Measurements from ENCODE around the gene SYT13.

Gene SYT13

GRCh38 chr11:45290586-45290985 lies 4.4 kb upstream of the SYT13 start:
- TF ChIP-seq TSHZ2 (CRISPR knock-in tag; IDR thresholded peaks at IDR 0.05) (no peak), GLIS3 (CRISPR knock-in tag; IDR thresholded peaks at IDR 0.05) (no peak), RARB (CRISPR knock-in tag; IDR thresholded peaks at IDR 0.05) (no peak), ZC3H10 (CRISPR knock-in tag; IDR thresholded peaks at IDR 0.05) (no peak), ISL1 (CRISPR knock-in tag; IDR thresholded peaks at IDR 0.05) (no peak), TCF4 (CRISPR knock-in tag; IDR thresholded peaks at IDR 0.05; ENCODE audit: borderline replicate concordance) (no peak), SNAI2 (CRISPR knock-in tag; IDR thresholded peaks at IDR 0.05) (no peak), ZFP3 (CRISPR knock-in tag; IDR thresholded peaks at IDR 0.05) (no peak), POU6F1 (CRISPR knock-in tag; IDR thresholded peaks at IDR 0.05; ENCODE audit: borderline replicate concordance, low read depth) (no peak), ZNF565 (CRISPR knock-in tag; conservative IDR thresholded peaks at IDR 0.05; ENCODE audit: low read depth) (no peak), CSRNP3 (CRISPR knock-in tag; IDR thresholded peaks at IDR 0.05) (no peak), CSDC2 (CRISPR knock-in tag; IDR thresholded peaks at IDR 0.05) (no peak), BACH2 (CRISPR knock-in tag; IDR thresholded peaks at IDR 0.05; ENCODE audit: borderline replicate concordance) (no peak), ZNF8 (CRISPR knock-in tag; IDR thresholded peaks at IDR 0.05) (no peak), PPARA (CRISPR knock-in tag; IDR thresholded peaks at IDR 0.05; ENCODE audit: borderline replicate concordance) (no peak), ESRRG (CRISPR knock-in tag; IDR thresholded peaks at IDR 0.05) (no peak), PATZ1 (CRISPR knock-in tag; IDR thresholded peaks at IDR 0.05; ENCODE audit: borderline replicate concordance) (no peak), ZNF70 (CRISPR knock-in tag; IDR thresholded peaks at IDR 0.05) (no peak)
- ATAC-seq = no peak

- ATAC-seq = no peak
Measured at GRCh38 chr11:45289369-45289768, 3.2 kb upstream of the SYT13 start.

GRCh38 chr11:45288339-45288738 lies 2.2 kb upstream of the SYT13 start:
- no peak for TF ChIP-seq RARB (CRISPR knock-in tag; IDR thresholded peaks at IDR 0.05)
- TF ChIP-seq GLIS3 (CRISPR knock-in tag; IDR thresholded peaks at IDR 0.05) = no peak
- TF ChIP-seq TSHZ2 (CRISPR knock-in tag; IDR thresholded peaks at IDR 0.05) = no peak
- no peak for TF ChIP-seq ISL1 (CRISPR knock-in tag; IDR thresholded peaks at IDR 0.05)
- TF ChIP-seq ZC3H10 (CRISPR knock-in tag; IDR thresholded peaks at IDR 0.05) = no peak
- no peak for TF ChIP-seq TOX (CRISPR knock-in tag; IDR thresholded peaks at IDR 0.05; ENCODE audit: borderline replicate concordance)
- no peak for TF ChIP-seq OSR1 (CRISPR knock-in tag; IDR thresholded peaks at IDR 0.05)
- no peak for TF ChIP-seq CSDC2 (CRISPR knock-in tag; IDR thresholded peaks at IDR 0.05)
- TF ChIP-seq SNAI2 (CRISPR knock-in tag; IDR thresholded peaks at IDR 0.05) = no peak
- no peak for TF ChIP-seq ZNF565 (CRISPR knock-in tag; conservative IDR thresholded peaks at IDR 0.05; ENCODE audit: low read depth)
- TF ChIP-seq PPARA (CRISPR knock-in tag; IDR thresholded peaks at IDR 0.05; ENCODE audit: borderline replicate concordance) = no peak
- TF ChIP-seq ZFP3 (CRISPR knock-in tag; IDR thresholded peaks at IDR 0.05) = no peak
- no peak for TF ChIP-seq ARNTL (CRISPR knock-in tag; IDR thresholded peaks at IDR 0.05; ENCODE audit: borderline replicate concordance, low read depth)
- TF ChIP-seq CSRNP3 (CRISPR knock-in tag; IDR thresholded peaks at IDR 0.05) = no peak
- TF ChIP-seq TCF4 (CRISPR knock-in tag; IDR thresholded peaks at IDR 0.05; ENCODE audit: borderline replicate concordance) = no peak
- no peak for ATAC-seq

More at GRCh38 chr11:45289369-45289768, 3.2 kb upstream of the SYT13 start:
- TF ChIP-seq GLIS3 (CRISPR knock-in tag; IDR thresholded peaks at IDR 0.05) = no peak
- TF ChIP-seq ISL1 (CRISPR knock-in tag; IDR thresholded peaks at IDR 0.05) = no peak
- TF ChIP-seq CSDC2 (CRISPR knock-in tag; IDR thresholded peaks at IDR 0.05) = no peak
- TF ChIP-seq CREB5 (CRISPR knock-in tag; IDR thresholded peaks at IDR 0.05; ENCODE audit: low read depth) = no peak
- TF ChIP-seq ZNF8 (CRISPR knock-in tag; IDR thresholded peaks at IDR 0.05) = no peak

All from SK-N-SH treated with all-trans-retinoic acid at 6 μM for 48 hours (cell line).